ENCODE measurements around the gene VWF. TPM values are rescaled to one million over a fixed set of nuclear protein-coding genes. Genes with fewer than 3 reads are reported as not detected.

VWF gene
- total RNA-seq, 2 experiments from 2014 or later = 0.24 to 0.25 TPM

GRCh38 chr12:6052940-6053329, 71.5 kb downstream of the VWF start:
- DNase-seq = no peak
- H3K36me3 Mint-ChIP-seq = no peaks in the 10 kb centered on the region
- no peak overlapping the region for H3K4me3 Mint-ChIP-seq
- peaks cover 4% of the 10 kb centered on the region for H3K4me1 Mint-ChIP-seq
- peaks cover 3% of the 10 kb centered on the region for H3K27me3 Mint-ChIP-seq
- H3K27ac Mint-ChIP-seq = no peak overlapping the region
- H3K9me3 Mint-ChIP-seq = no peaks in the 10 kb centered on the region

GRCh38 chr12:6052206-6052939, 72.1 kb downstream of the VWF start:
- no peaks in the 10 kb centered on the region for H3K9me3 Mint-ChIP-seq
- no peak overlapping the region for H3K27ac Mint-ChIP-seq
- DNase-seq = no peak
- H3K4me3 Mint-ChIP-seq = no peak overlapping the region
- peaks cover 3% of the 10 kb centered on the region for H3K27me3 Mint-ChIP-seq
- H3K4me1 Mint-ChIP-seq = peaks cover 4% of the 10 kb centered on the region
- H3K36me3 Mint-ChIP-seq = no peaks in the 10 kb centered on the region

GRCh38 chr12:6049992-6050391, 74.5 kb downstream of the VWF start:
- H3K4me1 Mint-ChIP-seq = no peaks in the 10 kb centered on the region
- H3K4me3 Mint-ChIP-seq = no peak overlapping the region
- peaks cover 3% of the 10 kb centered on the region for H3K27me3 Mint-ChIP-seq
- no peaks in the 10 kb centered on the region for H3K36me3 Mint-ChIP-seq
- no peak for DNase-seq
- no peak overlapping the region for H3K27ac Mint-ChIP-seq
- H3K9me3 Mint-ChIP-seq = no peaks in the 10 kb centered on the region

- Mint-ChIP-seq H3K4me1 (no peaks in the 10 kb centered on the region), H3K27ac (no peak overlapping the region), H3K36me3 (no peaks in the 10 kb centered on the region), H3K9me3 (no peaks in the 10 kb centered on the region), H3K4me3 (no peak overlapping the region), H3K27me3 (peaks cover 3% of the 10 kb centered on the region)
- DNase-seq = no peak
Measured at GRCh38 chr12:6049587-6049986, 74.9 kb downstream of the VWF start.

GRCh38 chr12:6047249-6048237, 76.9 kb downstream of the VWF start:
- no peak overlapping the region for H3K4me3 Mint-ChIP-seq
- no peaks in the 10 kb centered on the region for H3K36me3 Mint-ChIP-seq
- no peaks in the 10 kb centered on the region for H3K4me1 Mint-ChIP-seq
- no peak for DNase-seq
- peaks cover 3% of the 10 kb centered on the region for H3K27me3 Mint-ChIP-seq
- H3K9me3 Mint-ChIP-seq = no peaks in the 10 kb centered on the region
- H3K27ac Mint-ChIP-seq = no peak overlapping the region

- Mint-ChIP-seq H3K27me3 (peaks cover 3% of the 10 kb centered on the region), H3K4me3 (no peak overlapping the region), H3K4me1 (no peaks in the 10 kb centered on the region), H3K36me3 (no peaks in the 10 kb centered on the region), H3K9me3 (no peaks in the 10 kb centered on the region), H3K27ac (no peak overlapping the region)
- DNase-seq = no peak
Measured at GRCh38 chr12:6046511-6047180, 77.8 kb downstream of the VWF start.

- H3K27me3 Mint-ChIP-seq = peaks cover 3% of the 10 kb centered on the region
- DNase-seq = no peak
- no peaks in the 10 kb centered on the region for H3K9me3 Mint-ChIP-seq
- H3K4me3 Mint-ChIP-seq = no peak overlapping the region
- no peaks in the 10 kb centered on the region for H3K36me3 Mint-ChIP-seq
- no peaks in the 10 kb centered on the region for H3K4me1 Mint-ChIP-seq
- no peak overlapping the region for H3K27ac Mint-ChIP-seq
Measured at GRCh38 chr12:6045438-6045837, 79.0 kb downstream of the VWF start.

GRCh38 chr12:6044082-6044481, 80.4 kb downstream of the VWF start:
- no peak overlapping the region for H3K4me3 Mint-ChIP-seq
- no peak for DNase-seq
- H3K27me3 Mint-ChIP-seq = no peaks in the 10 kb centered on the region
- no peaks in the 10 kb centered on the region for H3K9me3 Mint-ChIP-seq
- H3K4me1 Mint-ChIP-seq = peaks cover 5% of the 10 kb centered on the region
- no peaks in the 10 kb centered on the region for H3K36me3 Mint-ChIP-seq
- H3K27ac Mint-ChIP-seq = no peak overlapping the region

GRCh38 chr12:6042446-6042845, 82.0 kb downstream of the VWF start:
- Mint-ChIP-seq H3K36me3 (no peaks in the 10 kb centered on the region), H3K9me3 (no peaks in the 10 kb centered on the region), H3K27me3 (no peaks in the 10 kb centered on the region)

GRCh38 chr12:6041891-6042290, 82.6 kb downstream of the VWF start:
- Mint-ChIP-seq H3K9me3 (no peaks in the 10 kb centered on the region), H3K27ac (no peak overlapping the region), H3K27me3 (no peaks in the 10 kb centered on the region), H3K4me3 (no peak overlapping the region), H3K4me1 (peaks cover 5% of the 10 kb centered on the region), H3K36me3 (no peaks in the 10 kb centered on the region)
- no peak for DNase-seq

More at GRCh38 chr12:6042446-6042845, 82.0 kb downstream of the VWF start:
- Mint-ChIP-seq H3K4me1 (peaks cover 5% of the 10 kb centered on the region), H3K27ac (no peak overlapping the region), H3K4me3 (no peak overlapping the region)
- no peak for DNase-seq

- peaks cover 5% of the 10 kb centered on the region for H3K4me1 Mint-ChIP-seq
- H3K36me3 Mint-ChIP-seq = no peaks in the 10 kb centered on the region
- H3K9me3 Mint-ChIP-seq = no peaks in the 10 kb centered on the region
- no peak overlapping the region for H3K4me3 Mint-ChIP-seq
- no peak overlapping the region for H3K27ac Mint-ChIP-seq
- no peak for DNase-seq
- no peaks in the 10 kb centered on the region for H3K27me3 Mint-ChIP-seq
Measured at GRCh38 chr12:6040815-6041214, 83.7 kb downstream of the VWF start.

- Mint-ChIP-seq H3K4me1 (peaks cover 5% of the 10 kb centered on the region), H3K36me3 (no peaks in the 10 kb centered on the region), H3K27ac (no peak overlapping the region), H3K27me3 (no peaks in the 10 kb centered on the region), H3K9me3 (no peaks in the 10 kb centered on the region), H3K4me3 (no peak overlapping the region)
- peak; percentile 41 for DNase-seq
Measured at GRCh38 chr12:6039894-6040601, 84.4 kb downstream of the VWF start.

GRCh38 chr12:6038160-6038559, 86.3 kb downstream of the VWF start:
- no peaks in the 10 kb centered on the region for H3K36me3 Mint-ChIP-seq
- peaks cover 5% of the 10 kb centered on the region for H3K4me1 Mint-ChIP-seq
- DNase-seq = peak; percentile 51
- H3K27me3 Mint-ChIP-seq = no peaks in the 10 kb centered on the region
- H3K4me3 Mint-ChIP-seq = no peak overlapping the region
- H3K9me3 Mint-ChIP-seq = no peaks in the 10 kb centered on the region
- no peak overlapping the region for H3K27ac Mint-ChIP-seq

- Mint-ChIP-seq H3K9me3 (no peaks in the 10 kb centered on the region), H3K4me3 (no peak overlapping the region), H3K36me3 (no peaks in the 10 kb centered on the region), H3K27ac (no peak overlapping the region), H3K27me3 (no peaks in the 10 kb centered on the region), H3K4me1 (peaks cover 5% of the 10 kb centered on the region)
- no peak for DNase-seq
Measured at GRCh38 chr12:6037459-6037858, 87.0 kb downstream of the VWF start.
